22Rv1 (cell line): ENCODE results near the gene KIF6.

Source experiments
- CTCF ChIP-seq: fragments of 450-650 bp; IDR thresholded peaks from 2 replicates; pipeline ENCODE4 v1.5.1; 2017; ENCODE audit warnings: mild to moderate bottlenecking
- ZFX ChIP-seq: fragments of 450-650 bp; IDR thresholded peaks from 2 replicates; pipeline ENCODE4 v1.6.1; 2017; ENCODE audit warnings: antibody characterized with exemption, borderline replicate concordance

- no peak for TF ChIP-seq CTCF
- TF ChIP-seq ZFX = no peak
Observed at GRCh38 chr6:39386487-39386886, 338.7 kb downstream of the KIF6 start.
